ENCODE data around the gene EVC. TPM values are rescaled to one million over a fixed set of nuclear protein-coding genes. Genes with fewer than 3 reads are reported as not detected.

Gene EVC
- total RNA-seq, 1 donor = 69.1 TPM

DNA sequence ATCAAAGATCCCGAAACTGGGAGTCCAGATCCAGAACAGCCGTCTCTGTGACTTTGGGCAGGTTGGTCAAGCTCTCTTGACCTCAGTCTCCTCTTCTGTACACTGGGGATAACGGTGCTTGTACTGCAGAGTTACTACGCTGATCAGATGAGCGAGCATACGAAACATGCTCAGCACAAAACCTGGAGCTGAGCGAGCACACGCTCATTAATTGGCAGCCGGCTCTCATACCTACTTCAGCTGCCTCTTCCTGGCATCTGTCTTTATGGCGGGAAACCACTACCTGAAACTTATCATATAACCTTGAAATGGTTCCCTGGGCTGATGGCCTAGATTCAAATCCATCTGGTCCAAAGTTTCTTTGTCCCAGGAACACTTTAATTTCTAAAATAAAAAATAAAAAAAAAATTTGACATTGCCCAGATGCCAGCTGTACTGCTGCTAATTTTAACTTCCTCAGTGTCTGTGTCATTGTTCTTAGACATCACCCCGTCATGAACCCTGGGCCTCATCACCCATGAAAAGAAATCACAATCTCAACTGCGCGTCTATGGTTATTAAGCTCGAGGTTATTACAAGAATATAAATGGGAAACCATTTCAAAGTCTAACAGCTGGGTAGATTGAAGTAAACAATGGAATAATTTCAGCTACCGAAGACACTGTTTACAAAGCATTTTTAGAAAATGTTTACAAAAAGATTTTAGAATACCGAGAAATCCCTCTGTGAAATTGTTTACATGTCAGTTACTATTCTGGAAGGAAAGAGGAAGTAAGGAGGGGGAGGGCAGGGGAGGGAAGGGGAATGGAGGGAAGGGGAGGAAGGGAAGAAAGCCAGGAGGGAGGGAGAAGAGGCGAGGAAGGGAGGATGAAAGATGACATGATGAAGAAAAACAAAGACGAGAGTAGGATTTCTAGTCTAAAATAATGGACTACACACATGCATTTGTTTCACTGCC is 132.9 kb downstream of the EVC start:
- no peak for DNase-seq (ENCODE audit: insufficient read length, low spot score, missing footprints)
- TF ChIP-seq, protein P1, sequence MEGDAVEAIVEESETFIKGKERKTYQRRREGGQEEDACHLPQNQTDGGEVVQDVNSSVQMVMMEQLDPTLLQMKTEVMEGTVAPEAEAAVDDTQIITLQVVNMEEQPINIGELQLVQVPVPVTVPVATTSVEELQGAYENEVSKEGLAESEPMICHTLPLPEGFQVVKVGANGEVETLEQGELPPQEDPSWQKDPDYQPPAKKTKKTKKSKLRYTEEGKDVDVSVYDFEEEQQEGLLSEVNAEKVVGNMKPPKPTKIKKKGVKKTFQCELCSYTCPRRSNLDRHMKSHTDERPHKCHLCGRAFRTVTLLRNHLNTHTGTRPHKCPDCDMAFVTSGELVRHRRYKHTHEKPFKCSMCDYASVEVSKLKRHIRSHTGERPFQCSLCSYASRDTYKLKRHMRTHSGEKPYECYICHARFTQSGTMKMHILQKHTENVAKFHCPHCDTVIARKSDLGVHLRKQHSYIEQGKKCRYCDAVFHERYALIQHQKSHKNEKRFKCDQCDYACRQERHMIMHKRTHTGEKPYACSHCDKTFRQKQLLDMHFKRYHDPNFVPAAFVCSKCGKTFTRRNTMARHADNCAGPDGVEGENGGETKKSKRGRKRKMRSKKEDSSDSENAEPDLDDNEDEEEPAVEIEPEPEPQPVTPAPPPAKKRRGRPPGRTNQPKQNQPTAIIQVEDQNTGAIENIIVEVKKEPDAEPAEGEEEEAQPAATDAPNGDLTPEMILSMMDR (IDR thresholded peaks at IDR 0.05; ENCODE audit: extremely low read depth, low read depth, low read length) = no peak

DNA sequence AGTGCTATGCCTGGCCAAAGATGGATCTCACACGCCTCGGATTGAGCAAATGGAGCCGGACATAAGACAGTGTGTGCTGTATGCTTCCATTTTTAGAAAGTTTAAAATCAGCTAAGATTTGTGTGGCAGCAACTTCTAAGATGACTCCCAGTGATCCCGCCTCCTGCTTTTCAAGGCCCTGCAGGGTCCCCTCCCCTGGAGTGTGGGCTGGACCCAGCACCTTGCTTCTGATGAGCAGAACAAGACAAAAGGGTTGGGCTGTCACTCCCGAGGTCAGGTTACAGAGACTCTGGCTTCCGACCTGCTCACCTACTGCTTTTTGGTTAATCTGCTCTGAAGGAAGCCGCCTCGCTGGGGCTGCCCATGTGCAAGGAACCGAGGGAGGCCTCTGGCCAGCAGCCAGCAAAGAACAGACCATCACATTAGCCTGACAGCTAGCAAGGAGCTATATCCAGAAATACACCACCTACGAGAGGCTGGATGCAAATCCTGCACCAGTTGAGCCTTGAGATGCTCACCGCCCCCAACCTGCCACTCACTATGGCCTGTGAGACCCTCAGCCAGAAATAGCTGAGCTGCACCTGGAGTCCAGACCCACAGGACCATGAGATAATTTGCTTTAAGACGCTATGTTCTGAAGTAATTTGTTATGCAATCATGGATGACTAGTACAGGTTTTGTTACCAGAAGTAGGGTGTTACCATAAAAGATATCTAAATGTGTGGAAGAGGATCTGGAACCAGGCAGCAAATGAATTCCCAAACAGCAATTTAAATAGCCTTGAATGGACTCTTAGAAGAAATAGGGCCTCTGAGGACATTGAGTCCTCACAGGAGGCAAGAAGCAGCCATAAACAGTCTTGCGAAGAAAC is 134.3 kb downstream of the EVC start:
- Histone ChIP-seq H3K27me3 (ENCODE audit: insufficient read depth, low read length) (peaks cover 12% of the 10 kb centered on the region), H3K4me1 (ENCODE audit: insufficient read depth, low read length) (no peaks in the 10 kb centered on the region), H3K4me2 (ENCODE audit: insufficient read depth, low read length) (no peak overlapping the region), H4K20me1 (ENCODE audit: insufficient read depth, low read length) (no peaks in the 10 kb centered on the region), H3K27ac (ENCODE audit: low read depth, low read length) (no peak overlapping the region), H3K79me2 (ENCODE audit: insufficient read depth, low read length) (no peaks in the 10 kb centered on the region), H2AFZ (ENCODE audit: low read length) (no peak overlapping the region), H3K4me3 (ENCODE audit: insufficient read depth, low read length) (no peak overlapping the region), H3K9me3 (ENCODE audit: low read depth, low read length) (no peaks in the 10 kb centered on the region), H3K36me3 (ENCODE audit: insufficient read depth, low read length) (no peaks in the 10 kb centered on the region)
- no peak for DNase-seq (ENCODE audit: insufficient read length, low spot score, missing footprints)
- TF ChIP-seq, protein P1 (IDR thresholded peaks at IDR 0.05; ENCODE audit: extremely low read depth, low read depth, low read length) = no peak

More for the DNA sequence above, 132.9 kb downstream of the EVC start:
- no peaks in the 10 kb centered on the region for H3K79me2 ChIP-seq (ENCODE audit: insufficient read depth, low read length)
- H3K4me2 ChIP-seq (ENCODE audit: insufficient read depth, low read length) = no peak overlapping the region
- no peaks in the 10 kb centered on the region for H4K20me1 ChIP-seq (ENCODE audit: insufficient read depth, low read length)
- no peaks in the 10 kb centered on the region for H3K36me3 ChIP-seq (ENCODE audit: insufficient read depth, low read length)
- H2AFZ ChIP-seq (ENCODE audit: low read length) = no peak overlapping the region
- no peak overlapping the region for H3K27ac ChIP-seq (ENCODE audit: low read depth, low read length)
- peaks cover 12% of the 10 kb centered on the region for H3K27me3 ChIP-seq (ENCODE audit: insufficient read depth, low read length)
- H3K4me1 ChIP-seq (ENCODE audit: insufficient read depth, low read length) = no peaks in the 10 kb centered on the region
- no peaks in the 10 kb centered on the region for H3K9me3 ChIP-seq (ENCODE audit: low read depth, low read length)
- H3K4me3 ChIP-seq (ENCODE audit: insufficient read depth, low read length) = no peak overlapping the region

DNA sequence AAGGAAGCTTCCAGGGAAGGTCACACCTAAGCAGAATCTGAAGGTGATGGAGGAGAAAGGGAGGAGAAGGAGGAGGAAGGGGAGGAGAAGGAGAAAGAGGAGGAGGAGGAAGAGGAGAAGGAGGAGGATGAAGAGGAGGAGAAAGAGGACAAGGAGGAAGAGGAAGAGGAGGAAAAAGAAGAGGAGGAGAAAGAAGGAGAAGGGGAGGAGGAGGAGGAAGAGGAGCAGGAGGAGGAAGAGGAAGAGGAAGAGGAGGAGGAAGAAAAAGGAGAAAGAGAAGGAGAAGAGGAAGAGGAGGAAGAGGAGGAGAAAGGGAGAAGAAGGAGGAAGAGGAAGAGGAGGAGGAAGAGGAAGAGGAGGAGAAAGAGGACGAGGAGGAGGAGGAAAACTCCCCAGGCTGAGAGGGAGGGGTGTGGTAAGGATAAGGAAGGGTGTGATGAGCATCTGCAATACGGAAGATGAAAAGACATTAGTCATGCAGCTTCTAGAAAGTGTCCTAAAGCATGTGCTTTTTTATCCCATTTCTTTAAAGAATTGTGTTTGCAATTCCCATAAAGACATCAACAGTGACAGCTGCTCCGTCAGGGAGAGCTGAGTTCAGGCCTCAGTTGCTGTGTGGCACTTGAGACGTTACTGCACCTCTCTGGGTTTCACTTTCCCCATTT is 140.8 kb downstream of the EVC start:
- H2AFZ ChIP-seq (ENCODE audit: low read length) = no peak overlapping the region
- DNase-seq (ENCODE audit: insufficient read length, low spot score, missing footprints) = no peak
- no peaks in the 10 kb centered on the region for H3K36me3 ChIP-seq (ENCODE audit: insufficient read depth, low read length)
- TF ChIP-seq, protein P1 (IDR thresholded peaks at IDR 0.05; ENCODE audit: extremely low read depth, low read depth, low read length) = no peak
- H4K20me1 ChIP-seq (ENCODE audit: insufficient read depth, low read length) = no peaks in the 10 kb centered on the region
- no peaks in the 10 kb centered on the region for H3K4me1 ChIP-seq (ENCODE audit: insufficient read depth, low read length)
- H3K27me3 ChIP-seq (ENCODE audit: insufficient read depth, low read length) = peaks cover 5% of the 10 kb centered on the region
- no peaks in the 10 kb centered on the region for H3K79me2 ChIP-seq (ENCODE audit: insufficient read depth, low read length)
- no peak overlapping the region for H3K27ac ChIP-seq (ENCODE audit: low read depth, low read length)
- H3K4me2 ChIP-seq (ENCODE audit: insufficient read depth, low read length) = no peak overlapping the region
- H3K4me3 ChIP-seq (ENCODE audit: insufficient read depth, low read length) = no peak overlapping the region
- H3K9me3 ChIP-seq (ENCODE audit: low read depth, low read length) = no peaks in the 10 kb centered on the region
